Measurements from ENCODE around the gene KDM2A.
"Not testable (repeated sequence)": the region's sequence is repeated elsewhere in the genome, so short reads cannot be mapped to it uniquely, and the experiment has no call there.

KDM2A gene

DNA sequence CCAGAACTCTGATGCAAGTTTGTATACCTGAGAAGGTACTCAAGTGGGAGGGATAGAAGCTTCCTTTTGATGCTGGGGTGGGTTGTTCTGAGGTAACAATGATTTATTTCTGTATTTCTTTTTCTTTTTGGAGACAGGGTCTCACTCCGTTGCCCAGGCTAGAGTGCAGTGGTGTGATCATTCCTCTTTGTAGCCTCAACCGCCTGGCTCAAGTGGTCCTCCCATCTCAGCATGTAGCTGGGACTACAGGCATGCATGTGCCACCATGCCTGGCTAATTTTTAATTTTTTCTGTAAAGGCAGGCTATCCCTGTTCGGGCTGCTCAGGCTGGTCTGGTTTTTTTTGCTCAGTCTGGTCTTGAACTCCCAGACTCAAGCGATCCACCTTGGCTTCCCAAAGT lies 7.9 kb downstream of the KDM2A start:
- TF ChIP-seq, protein P1, sequence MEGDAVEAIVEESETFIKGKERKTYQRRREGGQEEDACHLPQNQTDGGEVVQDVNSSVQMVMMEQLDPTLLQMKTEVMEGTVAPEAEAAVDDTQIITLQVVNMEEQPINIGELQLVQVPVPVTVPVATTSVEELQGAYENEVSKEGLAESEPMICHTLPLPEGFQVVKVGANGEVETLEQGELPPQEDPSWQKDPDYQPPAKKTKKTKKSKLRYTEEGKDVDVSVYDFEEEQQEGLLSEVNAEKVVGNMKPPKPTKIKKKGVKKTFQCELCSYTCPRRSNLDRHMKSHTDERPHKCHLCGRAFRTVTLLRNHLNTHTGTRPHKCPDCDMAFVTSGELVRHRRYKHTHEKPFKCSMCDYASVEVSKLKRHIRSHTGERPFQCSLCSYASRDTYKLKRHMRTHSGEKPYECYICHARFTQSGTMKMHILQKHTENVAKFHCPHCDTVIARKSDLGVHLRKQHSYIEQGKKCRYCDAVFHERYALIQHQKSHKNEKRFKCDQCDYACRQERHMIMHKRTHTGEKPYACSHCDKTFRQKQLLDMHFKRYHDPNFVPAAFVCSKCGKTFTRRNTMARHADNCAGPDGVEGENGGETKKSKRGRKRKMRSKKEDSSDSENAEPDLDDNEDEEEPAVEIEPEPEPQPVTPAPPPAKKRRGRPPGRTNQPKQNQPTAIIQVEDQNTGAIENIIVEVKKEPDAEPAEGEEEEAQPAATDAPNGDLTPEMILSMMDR (IDR thresholded peaks at IDR 0.05; ENCODE audit: insufficient read depth, missing control alignments), result no peak
- FAIRE-seq, result no peak
- DNase-seq (ENCODE audit: insufficient read length, low spot score), result no peak

DNA sequence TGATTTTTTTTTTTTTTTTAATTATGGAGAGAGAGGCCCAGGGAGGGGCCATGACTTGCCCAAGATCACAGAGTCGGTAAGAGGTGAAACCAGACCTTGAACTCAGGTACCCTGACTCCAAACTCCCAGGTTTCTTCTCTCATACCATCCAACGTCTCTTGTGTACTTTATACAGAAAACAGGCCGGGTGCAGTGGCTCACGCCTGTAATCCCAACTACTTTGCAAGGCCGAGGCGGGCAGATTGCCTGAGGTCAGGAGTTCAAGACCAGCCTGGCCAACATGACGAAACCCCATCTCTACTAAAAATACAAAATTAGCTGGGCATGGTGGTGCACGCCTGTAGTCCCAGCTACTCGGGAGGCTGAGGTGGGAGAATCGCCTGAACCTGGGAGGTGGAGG lies 11.8 kb downstream of the KDM2A start:
- not testable (repeated sequence) for FAIRE-seq; DNase-seq (ENCODE audit: insufficient read length, low spot score)

DNA sequence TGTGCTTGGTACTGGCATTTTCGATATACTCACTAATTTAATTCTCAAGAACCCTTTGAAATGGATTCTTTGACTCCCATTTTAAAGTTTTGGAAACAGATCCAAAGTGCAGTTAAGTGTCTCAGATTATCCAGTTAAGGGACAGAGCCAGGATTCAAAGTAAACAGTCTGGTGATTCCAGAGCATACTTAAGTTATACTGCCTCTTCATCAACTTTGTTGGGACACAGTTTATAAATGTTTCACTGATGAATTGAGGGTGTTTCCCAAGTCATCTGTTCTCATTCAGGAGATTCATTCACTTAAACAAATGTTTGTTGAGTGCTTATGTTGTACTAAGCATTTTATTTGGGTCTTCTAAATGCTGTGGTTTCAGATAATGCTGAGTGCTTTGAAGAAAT lies 17.1 kb downstream of the KDM2A start:
- DNase-seq (ENCODE audit: insufficient read length, low spot score) (no peak), FAIRE-seq (no peak)
- TF ChIP-seq, protein P1 (IDR thresholded peaks at IDR 0.05; ENCODE audit: insufficient read depth, missing control alignments), result no peak

DNA sequence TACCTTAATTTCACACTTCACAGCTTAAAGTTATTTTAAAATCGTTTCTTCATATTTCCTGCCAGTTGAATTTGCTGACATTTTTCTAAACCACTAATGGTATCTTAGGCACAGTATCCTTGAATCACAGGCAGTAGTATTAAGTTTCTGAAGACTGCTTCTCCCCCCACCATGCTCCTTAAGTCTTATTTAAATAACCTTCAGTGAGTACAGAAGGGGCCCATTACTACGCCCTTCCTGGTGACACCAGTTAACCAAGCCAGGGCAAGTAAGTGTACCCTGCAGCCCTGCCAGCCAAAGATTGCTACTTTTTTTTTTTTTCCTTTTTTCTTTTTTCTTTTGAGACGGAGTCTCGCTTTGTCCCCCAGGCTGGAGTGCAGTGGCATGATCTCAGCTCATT lies 19.9 kb downstream of the KDM2A start:
- no peak for DNase-seq (ENCODE audit: insufficient read length, low spot score)
- TF ChIP-seq, protein P1 (IDR thresholded peaks at IDR 0.05; ENCODE audit: insufficient read depth, missing control alignments), result no peak
- no peak for FAIRE-seq

DNA sequence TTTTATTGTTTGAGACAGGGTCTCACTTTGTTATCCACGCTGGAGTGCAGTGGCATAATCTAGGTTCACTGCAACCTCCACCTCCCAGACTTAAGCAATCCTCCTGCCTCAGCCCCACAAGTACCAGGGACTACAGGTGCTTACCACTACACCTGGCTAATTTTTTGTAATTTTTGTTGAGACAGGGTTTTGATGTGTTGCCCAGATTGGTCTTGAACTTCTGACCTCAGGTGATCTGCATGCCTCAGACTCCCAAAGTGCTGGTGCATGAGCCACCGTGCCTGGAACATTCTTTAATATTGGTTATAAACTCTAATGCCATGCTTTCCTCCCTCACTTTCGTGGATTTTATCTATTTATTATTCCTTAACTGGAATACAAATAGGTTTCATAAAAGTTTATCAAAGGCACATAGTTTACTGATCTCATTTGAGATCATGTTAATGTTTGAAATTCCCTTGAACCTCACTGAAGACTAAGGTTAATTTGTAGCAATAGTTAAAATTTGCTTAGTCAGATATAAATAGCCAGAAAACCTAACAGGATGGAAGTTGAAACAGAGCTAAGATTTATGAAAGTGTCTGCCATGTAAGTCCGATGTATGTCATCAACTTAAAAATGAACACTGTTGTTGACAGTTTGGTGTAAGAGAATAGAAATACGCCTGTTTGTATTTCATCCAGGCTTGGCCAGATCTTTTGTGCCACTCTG lies 27.6 kb downstream of the KDM2A start:
- TF ChIP-seq, protein P1 (IDR thresholded peaks at IDR 0.05; ENCODE audit: insufficient read depth, missing control alignments), result no peak
- DNase-seq (ENCODE audit: insufficient read length, low spot score) (no peak), FAIRE-seq (no peak)

DNA sequence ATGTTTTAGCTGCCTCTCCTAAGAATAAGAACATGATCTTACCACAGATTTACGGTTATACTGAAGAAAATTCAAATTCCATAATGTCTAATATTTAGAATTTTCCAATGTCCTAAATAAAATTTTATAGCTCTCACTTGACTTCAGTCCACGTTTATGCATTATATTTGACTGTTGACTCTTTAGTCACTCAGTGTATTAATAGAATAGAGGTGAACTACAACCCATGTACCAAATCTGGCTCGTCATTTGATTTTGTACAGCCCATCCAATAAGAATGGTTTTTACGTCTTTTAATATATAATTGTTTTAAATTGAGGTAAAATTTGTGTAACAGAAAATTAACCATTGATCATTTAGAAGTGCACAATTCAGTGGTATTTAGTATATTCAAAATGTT lies 34.9 kb downstream of the KDM2A start:
- no peak for FAIRE-seq
- TF ChIP-seq, protein P1 (IDR thresholded peaks at IDR 0.05; ENCODE audit: insufficient read depth, missing control alignments), result no peak

DNA sequence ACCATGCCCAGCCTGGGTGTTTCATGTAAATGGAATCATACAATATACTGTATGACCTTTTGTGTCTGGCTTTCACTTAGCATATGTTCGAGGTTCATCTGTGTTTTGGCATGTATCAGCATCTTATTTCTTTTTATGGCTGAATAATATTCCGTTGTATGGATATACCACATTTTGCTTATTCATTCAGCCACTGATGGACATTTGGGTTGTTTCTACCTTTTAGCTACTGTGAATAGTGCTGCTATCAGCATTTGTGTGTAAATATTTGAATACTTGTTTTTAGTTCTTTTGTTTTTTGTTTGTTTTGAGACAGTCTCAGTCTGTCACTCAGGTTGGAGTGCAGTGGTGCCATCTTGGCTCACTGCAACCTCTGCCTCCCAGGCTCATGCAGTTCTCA lies 35.7 kb downstream of the KDM2A start:
- DNase-seq (ENCODE audit: insufficient read length, low spot score), result no peak
- no peak for FAIRE-seq
- TF ChIP-seq, protein P1 (IDR thresholded peaks at IDR 0.05; ENCODE audit: insufficient read depth, missing control alignments), result no peak

More for the DNA sequence above, 34.9 kb downstream of the KDM2A start:
- DNase-seq (ENCODE audit: insufficient read length, low spot score), result no peak

Data from D721Med (cell line).